ENCODE data around the gene OXSR1.

- TF ChIP-seq CTCF (IDR thresholded peaks at IDR 0.05) (no peak), POLR2A (IDR thresholded peaks at IDR 0.05; ENCODE audit: low read length) (no peak), KDM1A (IDR thresholded peaks at IDR 0.05; ENCODE audit: low read depth) (no peak), FOSL2 (IDR thresholded peaks at IDR 0.05) (no peak), FOSL2 (CRISPR knock-in tag; IDR thresholded peaks at IDR 0.05) (no peak), HDAC2 (IDR thresholded peaks at IDR 0.05) (no peak), USF2 (IDR thresholded peaks at IDR 0.05) (no peak), SMC3 (IDR thresholded peaks at IDR 0.05) (no peak), RFX5 (IDR thresholded peaks at IDR 0.05) (no peak), REST (IDR thresholded peaks at IDR 0.05) (no peak), RAD21 (conservative IDR thresholded peaks at IDR 0.05 in 1 of 2, IDR thresholded peaks at IDR 0.05 in 1 of 2) (no peak)
Measured at GRCh38 chr3:38210141-38210757, 44.9 kb downstream of the OXSR1 start.
